Measurements from ENCODE around the gene MAMDC2.

Gene MAMDC2

GRCh38 chr9:70136632-70137031 lies 93.0 kb downstream of the MAMDC2 start:
- no peak for TF ChIP-seq CTCF (IDR thresholded peaks at IDR 0.05; ENCODE audit: insufficient read depth, low read length, poor library complexity, severe bottlenecking)
- H3K4me3 ChIP-seq (replicated peaks; ENCODE audit: low read depth, low read length) = no peak overlapping the region
- H3K36me3 ChIP-seq (ENCODE audit: control insufficient read depth, insufficient read depth, low read length) = no peaks in the 10 kb centered on the region
- DNase-seq (ENCODE audit: extremely low read depth, insufficient read length) = no peak
- no peaks in the 10 kb centered on the region for H3K27me3 ChIP-seq (replicated peaks; ENCODE audit: control insufficient read depth, insufficient read depth, low read length)

GRCh38 chr9:70137577-70137976 lies 93.9 kb downstream of the MAMDC2 start:
- DNase-seq (ENCODE audit: extremely low read depth, insufficient read length) = no peak
- TF ChIP-seq CTCF (IDR thresholded peaks at IDR 0.05; ENCODE audit: insufficient read depth, low read length, poor library complexity, severe bottlenecking) = no peak
- H3K27me3 ChIP-seq (replicated peaks; ENCODE audit: control insufficient read depth, insufficient read depth, low read length) = no peaks in the 10 kb centered on the region
- no peaks in the 10 kb centered on the region for H3K36me3 ChIP-seq (ENCODE audit: control insufficient read depth, insufficient read depth, low read length)
- H3K4me3 ChIP-seq (replicated peaks; ENCODE audit: low read depth, low read length) = no peak overlapping the region

- no peak overlapping the region for H3K4me3 ChIP-seq (replicated peaks; ENCODE audit: low read depth, low read length)
- no peaks in the 10 kb centered on the region for H3K36me3 ChIP-seq (ENCODE audit: control insufficient read depth, insufficient read depth, low read length)
- no peak for TF ChIP-seq CTCF (IDR thresholded peaks at IDR 0.05; ENCODE audit: insufficient read depth, low read length, poor library complexity, severe bottlenecking)
Observed at GRCh38 chr9:70142101-70142500, 98.5 kb downstream of the MAMDC2 start.

GRCh38 chr9:70143394-70144130 lies 99.9 kb downstream of the MAMDC2 start:
- TF ChIP-seq CTCF (IDR thresholded peaks at IDR 0.05; ENCODE audit: insufficient read depth, low read length, poor library complexity, severe bottlenecking) = no peak
- H3K36me3 ChIP-seq (ENCODE audit: control insufficient read depth, insufficient read depth, low read length) = no peaks in the 10 kb centered on the region
- no peak overlapping the region for H3K4me3 ChIP-seq (replicated peaks; ENCODE audit: low read depth, low read length)
- DNase-seq (ENCODE audit: extremely low read depth, insufficient read length) = no peak
- H3K27me3 ChIP-seq (replicated peaks; ENCODE audit: control insufficient read depth, insufficient read depth, low read length) = no peaks in the 10 kb centered on the region

More at GRCh38 chr9:70142101-70142500, 98.5 kb downstream of the MAMDC2 start:
- no peak for DNase-seq (ENCODE audit: extremely low read depth, insufficient read length)
- H3K27me3 ChIP-seq (replicated peaks; ENCODE audit: control insufficient read depth, insufficient read depth, low read length) = no peaks in the 10 kb centered on the region

- no peak for TF ChIP-seq CTCF (IDR thresholded peaks at IDR 0.05; ENCODE audit: insufficient read depth, low read length, poor library complexity, severe bottlenecking)
- Histone ChIP-seq H3K4me3 (replicated peaks; ENCODE audit: low read depth, low read length) (no peak overlapping the region), H3K27me3 (replicated peaks; ENCODE audit: control insufficient read depth, insufficient read depth, low read length) (no peaks in the 10 kb centered on the region), H3K36me3 (ENCODE audit: control insufficient read depth, insufficient read depth, low read length) (no peaks in the 10 kb centered on the region)
- DNase-seq (ENCODE audit: extremely low read depth, insufficient read length) = no peak
Observed at GRCh38 chr9:70144131-70144503, 100.5 kb downstream of the MAMDC2 start.

- Histone ChIP-seq H3K36me3 (ENCODE audit: control insufficient read depth, insufficient read depth, low read length) (no peaks in the 10 kb centered on the region), H3K4me3 (replicated peaks; ENCODE audit: low read depth, low read length) (no peak overlapping the region), H3K27me3 (replicated peaks; ENCODE audit: control insufficient read depth, insufficient read depth, low read length) (no peaks in the 10 kb centered on the region)
- no peak for DNase-seq (ENCODE audit: extremely low read depth, insufficient read length)
- no peak for TF ChIP-seq CTCF (IDR thresholded peaks at IDR 0.05; ENCODE audit: insufficient read depth, low read length, poor library complexity, severe bottlenecking)
Observed at GRCh38 chr9:70145981-70146380, 102.3 kb downstream of the MAMDC2 start.
